ENCODE data around the gene LRRC51. TPM values are rescaled to one million over a fixed set of nuclear protein-coding genes. Genes with fewer than 3 reads are reported as not detected.

LRRC51 gene
- total RNA-seq, 1 donor from 2014 or later: 11.6 TPM

DNA sequence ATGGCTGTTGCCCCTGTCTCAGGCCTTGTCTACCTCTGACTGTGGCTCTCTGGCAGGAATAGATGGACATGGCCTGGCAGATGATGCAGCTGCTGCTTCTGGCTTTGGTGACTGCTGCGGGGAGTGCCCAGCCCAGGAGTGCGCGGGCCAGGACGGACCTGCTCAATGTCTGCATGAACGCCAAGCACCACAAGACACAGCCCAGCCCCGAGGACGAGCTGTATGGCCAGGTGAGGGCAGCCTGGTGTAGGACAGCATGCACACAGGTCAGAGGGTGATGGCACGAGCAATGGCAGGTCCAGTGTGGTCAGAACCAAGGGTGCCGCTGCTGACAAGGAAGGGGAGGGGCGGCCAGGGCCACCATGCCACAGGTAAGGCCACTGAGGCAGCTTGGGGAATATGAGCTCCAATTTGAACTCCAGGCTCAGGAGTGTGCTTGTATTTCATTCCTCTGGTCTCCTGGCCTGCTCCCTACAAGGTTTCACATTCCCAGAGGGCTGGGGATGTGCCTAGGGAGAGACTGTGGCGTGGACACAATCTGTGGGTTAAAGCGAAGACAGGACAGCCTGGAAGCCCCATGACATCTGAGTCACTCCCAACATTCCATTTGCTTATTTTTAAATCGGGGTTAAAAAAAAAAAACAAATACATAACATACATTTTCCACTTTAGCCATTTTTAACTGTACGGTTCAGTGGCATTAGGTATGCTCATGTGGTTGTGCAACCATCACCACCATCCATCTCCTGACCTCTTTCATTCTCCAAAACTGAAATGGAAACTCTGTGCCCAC, 55.4 kb downstream of the LRRC51 start:
- no peak overlapping the region for H3K4me3 Mint-ChIP-seq
- no peaks in the 10 kb centered on the region for H3K4me1 Mint-ChIP-seq
- H3K27me3 Mint-ChIP-seq (ENCODE audit: low read depth): peaks cover 37% of the 10 kb centered on the region
- no peak overlapping the region for H3K27ac Mint-ChIP-seq (ENCODE audit: unreplicated experiment)
- TF ChIP-seq, protein P1, sequence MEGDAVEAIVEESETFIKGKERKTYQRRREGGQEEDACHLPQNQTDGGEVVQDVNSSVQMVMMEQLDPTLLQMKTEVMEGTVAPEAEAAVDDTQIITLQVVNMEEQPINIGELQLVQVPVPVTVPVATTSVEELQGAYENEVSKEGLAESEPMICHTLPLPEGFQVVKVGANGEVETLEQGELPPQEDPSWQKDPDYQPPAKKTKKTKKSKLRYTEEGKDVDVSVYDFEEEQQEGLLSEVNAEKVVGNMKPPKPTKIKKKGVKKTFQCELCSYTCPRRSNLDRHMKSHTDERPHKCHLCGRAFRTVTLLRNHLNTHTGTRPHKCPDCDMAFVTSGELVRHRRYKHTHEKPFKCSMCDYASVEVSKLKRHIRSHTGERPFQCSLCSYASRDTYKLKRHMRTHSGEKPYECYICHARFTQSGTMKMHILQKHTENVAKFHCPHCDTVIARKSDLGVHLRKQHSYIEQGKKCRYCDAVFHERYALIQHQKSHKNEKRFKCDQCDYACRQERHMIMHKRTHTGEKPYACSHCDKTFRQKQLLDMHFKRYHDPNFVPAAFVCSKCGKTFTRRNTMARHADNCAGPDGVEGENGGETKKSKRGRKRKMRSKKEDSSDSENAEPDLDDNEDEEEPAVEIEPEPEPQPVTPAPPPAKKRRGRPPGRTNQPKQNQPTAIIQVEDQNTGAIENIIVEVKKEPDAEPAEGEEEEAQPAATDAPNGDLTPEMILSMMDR (conservative IDR thresholded peaks at IDR 0.05): no peak
- DNase-seq (ENCODE audit: low read depth, low spot score): no peak
- no peaks in the 10 kb centered on the region for H3K9me3 Mint-ChIP-seq
- no peaks in the 10 kb centered on the region for H3K36me3 Mint-ChIP-seq (ENCODE audit: low read depth)

DNA sequence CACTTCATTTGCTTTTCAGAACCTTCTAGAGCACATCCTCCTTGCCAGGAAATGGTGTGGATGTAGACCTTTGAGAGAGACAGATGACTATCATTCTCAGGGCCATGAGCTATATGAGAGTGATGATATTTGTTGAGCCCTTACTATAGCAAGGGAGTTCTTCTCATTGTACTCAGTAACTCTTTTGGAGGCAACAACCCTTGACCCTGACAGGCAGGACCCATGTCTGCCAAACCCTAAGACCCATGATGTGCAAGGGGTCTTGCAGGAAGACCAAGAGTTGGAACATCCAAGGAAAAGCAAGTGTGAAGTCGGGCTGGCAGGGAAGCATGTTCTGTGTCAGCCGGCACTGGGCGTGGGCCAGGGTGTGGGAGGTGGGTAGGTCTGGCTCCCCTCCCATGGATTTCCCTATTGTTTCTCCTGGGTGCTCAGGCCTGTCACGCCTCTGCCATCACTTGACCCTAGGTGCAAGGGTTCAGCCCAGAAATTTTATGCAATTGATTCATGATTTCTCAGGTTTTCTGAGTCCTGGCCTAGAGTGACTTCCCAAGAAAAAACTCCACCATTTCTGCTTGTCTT, 56.1 kb downstream of the LRRC51 start:
- TF ChIP-seq, protein P1 (conservative IDR thresholded peaks at IDR 0.05): no peak
- DNase-seq (ENCODE audit: low read depth, low spot score): no peak
- Mint-ChIP-seq H3K36me3 (ENCODE audit: low read depth) (no peaks in the 10 kb centered on the region), H3K9me3 (no peaks in the 10 kb centered on the region), H3K27ac (ENCODE audit: unreplicated experiment) (no peak overlapping the region), H3K4me1 (no peaks in the 10 kb centered on the region), H3K4me3 (no peak overlapping the region), H3K27me3 (ENCODE audit: low read depth) (peaks cover 37% of the 10 kb centered on the region)

DNA sequence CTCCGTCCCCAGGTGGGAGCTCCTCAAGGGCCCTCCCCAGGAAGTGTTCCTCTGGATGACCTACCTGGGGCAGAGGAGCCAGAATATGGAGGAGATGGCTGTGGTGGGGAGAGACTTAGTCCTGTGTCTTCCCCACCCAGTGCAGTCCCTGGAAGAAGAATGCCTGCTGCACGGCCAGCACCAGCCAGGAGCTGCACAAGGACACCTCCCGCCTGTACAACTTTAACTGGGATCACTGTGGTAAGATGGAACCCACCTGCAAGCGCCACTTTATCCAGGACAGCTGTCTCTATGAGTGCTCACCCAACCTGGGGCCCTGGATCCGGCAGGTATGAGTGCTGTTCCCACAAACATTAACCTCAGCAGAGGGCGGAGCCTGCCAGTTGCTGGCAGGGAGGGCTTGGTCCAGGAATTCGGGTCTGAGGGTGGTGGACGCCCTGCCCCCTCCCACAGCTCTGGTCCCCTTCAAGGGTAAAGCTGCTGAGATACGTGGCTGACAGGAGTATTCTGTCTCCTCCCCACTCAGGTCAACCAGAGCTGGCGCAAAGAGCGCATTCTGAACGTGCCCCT, 58.3 kb downstream of the LRRC51 start:
- no peak for DNase-seq (ENCODE audit: low read depth, low spot score)
- TF ChIP-seq, protein P1 (conservative IDR thresholded peaks at IDR 0.05): no peak
- Mint-ChIP-seq H3K27me3 (ENCODE audit: low read depth) (peaks cover 25% of the 10 kb centered on the region), H3K27ac (ENCODE audit: unreplicated experiment) (no peak overlapping the region), H3K36me3 (ENCODE audit: low read depth) (no peaks in the 10 kb centered on the region), H3K4me3 (no peak overlapping the region), H3K9me3 (peaks cover under 1% of the 10 kb centered on the region), H3K4me1 (no peaks in the 10 kb centered on the region)

DNA sequence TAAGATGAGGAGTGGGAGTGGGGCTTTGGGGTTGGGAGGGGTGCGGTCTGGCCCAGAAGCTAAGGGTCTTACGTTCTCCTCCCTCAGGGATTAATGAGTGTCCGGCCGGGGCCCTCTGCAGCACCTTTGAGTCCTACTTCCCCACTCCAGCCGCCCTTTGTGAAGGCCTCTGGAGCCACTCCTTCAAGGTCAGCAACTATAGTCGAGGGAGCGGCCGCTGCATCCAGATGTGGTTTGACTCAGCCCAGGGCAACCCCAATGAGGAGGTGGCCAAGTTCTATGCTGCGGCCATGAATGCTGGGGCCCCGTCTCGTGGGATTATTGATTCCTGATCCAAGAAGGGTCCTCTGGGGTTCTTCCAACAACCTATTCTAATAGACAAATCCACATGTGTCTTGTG, 58.9 kb downstream of the LRRC51 start:
- no peak overlapping the region for H3K4me3 Mint-ChIP-seq
- peaks cover 2% of the 10 kb centered on the region for H3K9me3 Mint-ChIP-seq
- H3K36me3 Mint-ChIP-seq (ENCODE audit: low read depth): no peaks in the 10 kb centered on the region
- no peaks in the 10 kb centered on the region for H3K4me1 Mint-ChIP-seq
- no peak for DNase-seq (ENCODE audit: low read depth, low spot score)
- H3K27me3 Mint-ChIP-seq (ENCODE audit: low read depth): peaks cover 26% of the 10 kb centered on the region
- TF ChIP-seq, protein P1 (conservative IDR thresholded peaks at IDR 0.05): no peak
- H3K27ac Mint-ChIP-seq (ENCODE audit: unreplicated experiment): no peak overlapping the region

DNA sequence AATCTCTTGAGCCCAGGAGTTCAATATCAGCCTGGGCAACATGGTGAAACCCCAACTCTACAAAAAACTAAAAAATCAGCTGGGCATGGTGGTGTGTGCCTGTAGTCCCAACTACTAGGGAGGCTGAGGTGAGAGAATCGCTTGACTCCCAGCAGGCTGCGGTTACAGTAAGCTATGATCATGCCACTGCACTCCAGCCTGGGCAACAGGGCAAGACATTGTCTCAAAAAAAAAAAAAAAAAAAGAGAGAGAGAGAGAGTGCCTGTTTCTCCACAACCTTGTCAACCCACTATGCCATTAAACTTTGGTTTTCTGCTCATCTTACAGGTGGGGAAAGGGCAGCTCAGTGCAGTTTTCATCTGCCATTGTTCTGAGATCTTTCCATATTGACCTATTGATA, 60.0 kb downstream of the LRRC51 start:
- Mint-ChIP-seq H3K9me3 (peaks cover 2% of the 10 kb centered on the region), H3K36me3 (ENCODE audit: low read depth) (no peaks in the 10 kb centered on the region), H3K4me1 (no peaks in the 10 kb centered on the region), H3K27me3 (ENCODE audit: low read depth) (peaks cover 26% of the 10 kb centered on the region), H3K4me3 (no peak overlapping the region), H3K27ac (ENCODE audit: unreplicated experiment) (no peak overlapping the region)
- no peak for DNase-seq (ENCODE audit: low read depth, low spot score)
- TF ChIP-seq, protein P1 (conservative IDR thresholded peaks at IDR 0.05): no peak

Data from neural crest cell (in vitro differentiated cells).